ENCODE measurements around the gene EHD1.

Gene EHD1

GRCh38 chr11:64871492-64871891, 6.9 kb downstream of the EHD1 start:
- no peak for DNase-seq

DNA sequence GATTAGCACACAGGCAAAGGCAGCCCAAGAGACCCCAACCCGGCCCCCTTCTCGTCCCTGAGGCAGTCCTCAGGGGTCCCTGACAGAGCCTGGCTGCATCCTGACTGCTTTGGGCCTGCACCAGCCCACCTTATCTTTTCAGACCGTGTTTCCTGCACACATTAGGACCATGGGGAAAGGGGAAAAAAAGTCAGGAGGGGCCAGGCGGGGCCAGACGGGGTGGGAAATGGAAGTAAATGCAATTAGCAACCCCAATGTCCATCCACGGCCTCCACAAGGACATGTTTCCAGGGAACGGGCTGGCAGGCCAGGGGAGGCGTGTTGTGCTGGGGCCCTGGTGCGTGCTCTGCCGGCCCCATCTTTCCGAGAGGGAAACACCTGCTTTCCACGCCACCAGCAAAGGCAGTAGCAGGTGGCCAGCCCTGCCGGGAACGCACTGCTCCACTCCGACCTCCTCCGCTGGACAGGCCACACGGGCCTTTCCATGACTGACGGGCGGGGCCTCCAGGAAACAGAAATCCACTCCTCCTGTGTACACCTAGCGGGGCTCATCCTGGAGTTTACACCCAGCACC, 7.4 kb downstream of the EHD1 start:
- no peak for DNase-seq

DNA sequence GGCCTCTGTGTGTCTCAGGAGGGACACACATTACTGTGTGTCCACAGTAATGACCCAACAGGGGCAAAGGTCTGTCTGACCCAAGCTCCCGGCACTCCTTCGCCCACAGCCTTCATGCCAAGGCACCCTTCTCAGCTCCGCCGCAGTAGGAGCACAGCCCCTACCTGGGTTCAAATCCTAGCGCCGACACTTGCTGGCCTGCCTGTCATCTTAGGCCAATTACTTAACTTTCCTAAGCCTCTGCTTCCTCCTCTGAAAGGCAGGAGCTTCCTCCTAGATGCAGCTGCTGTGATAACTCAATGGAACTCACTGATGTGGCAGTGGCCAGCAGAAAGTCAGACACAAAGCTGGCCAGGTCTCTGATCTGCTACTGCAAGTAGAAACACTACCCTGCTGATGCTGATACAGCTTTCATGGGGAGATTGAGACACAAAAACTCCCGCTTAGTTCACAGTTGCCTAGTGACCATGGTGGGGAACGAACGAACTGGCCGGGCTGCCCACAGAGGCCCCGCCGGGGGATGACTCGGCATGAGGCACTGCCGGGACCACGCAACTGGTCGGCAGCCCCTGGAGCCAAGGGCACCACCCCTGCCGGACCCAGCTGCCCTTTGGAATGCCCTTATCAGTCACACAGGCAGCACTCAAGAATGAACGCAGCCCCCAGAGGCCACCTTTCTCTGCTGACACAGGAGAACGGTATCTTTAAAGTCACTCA, 8.1 kb downstream of the EHD1 start:
- DNase-seq, result no peak

- DNase-seq, result no peak
Measured at GRCh38 chr11:64869571-64870175, 8.7 kb downstream of the EHD1 start.

DNA sequence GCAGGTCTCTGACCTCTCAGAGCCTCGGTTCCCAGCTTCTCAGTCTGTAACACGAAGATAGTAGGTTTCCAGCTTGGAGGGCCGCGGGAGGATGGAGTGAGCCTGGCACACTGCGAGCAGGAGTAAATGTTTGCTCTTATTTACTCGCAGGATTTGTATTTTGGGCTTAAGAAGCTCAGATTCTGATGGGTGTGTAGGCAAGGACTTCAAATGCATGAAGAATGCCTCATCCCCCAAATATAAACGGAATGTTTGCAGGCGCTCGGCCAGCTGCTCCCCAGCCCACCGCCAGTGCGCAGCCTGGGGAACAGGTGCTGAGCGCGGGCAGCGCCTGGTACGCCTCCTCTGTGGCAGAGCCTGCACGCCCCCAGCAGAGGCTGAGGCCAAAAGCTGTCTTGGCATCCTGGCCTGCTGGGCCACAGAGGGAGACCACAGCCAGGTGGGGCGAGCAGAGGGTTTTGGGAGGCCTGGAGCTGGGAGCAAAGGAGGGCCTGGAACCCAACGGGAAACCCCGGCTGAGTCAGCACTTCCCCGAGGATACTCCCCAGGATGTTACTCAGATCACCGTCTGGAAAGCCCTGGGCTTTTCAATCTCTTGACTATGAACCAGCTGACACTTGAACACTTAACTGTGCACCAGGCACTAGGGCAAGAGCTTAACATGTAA, 9.4 kb downstream of the EHD1 start:
- no peak for DNase-seq

DNA sequence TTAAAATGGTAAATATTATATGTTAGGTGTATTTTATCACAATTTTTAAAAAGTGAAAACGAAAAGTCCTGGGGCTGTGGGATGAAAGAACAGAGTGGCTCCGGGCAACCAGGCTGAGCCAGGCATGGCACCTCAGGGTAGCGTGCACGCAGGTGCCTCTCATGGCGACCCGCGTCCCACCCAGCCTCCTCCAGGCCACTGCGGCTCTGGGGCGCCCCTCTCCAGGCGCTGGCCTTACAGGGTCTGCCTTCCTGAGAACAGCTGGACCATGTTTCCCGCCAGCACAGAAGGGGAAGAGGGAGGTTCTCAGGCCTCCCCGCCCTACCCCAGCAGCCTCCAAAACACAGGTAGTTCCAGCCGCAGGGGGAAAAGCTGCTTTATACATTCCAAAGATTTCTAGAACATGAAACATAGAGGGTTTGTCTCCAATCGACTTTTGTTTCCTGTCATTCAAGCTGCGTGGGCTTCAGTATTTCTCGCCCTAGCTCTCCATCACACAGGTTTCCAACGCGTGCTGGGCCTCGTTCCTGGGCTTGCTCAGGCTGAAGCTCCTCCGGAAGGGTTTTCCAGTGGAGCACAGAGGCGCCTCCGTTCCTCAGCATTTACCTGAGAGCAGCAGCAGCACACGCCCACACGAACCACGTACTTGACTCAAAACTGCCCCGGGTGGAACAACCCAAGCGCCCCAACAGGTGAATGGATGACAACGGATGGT, 10.5 kb downstream of the EHD1 start:
- no peak for DNase-seq

GRCh38 chr11:64866173-64866491, 12.3 kb downstream of the EHD1 start:
- DNase-seq, result no peak

GRCh38 chr11:64865286-64866172, 12.9 kb downstream of the EHD1 start:
- no peak for DNase-seq

- DNase-seq, result no peak
Measured at GRCh38 chr11:64864473-64865285, 13.7 kb downstream of the EHD1 start.

- no peak for DNase-seq
Measured at GRCh38 chr11:64864135-64864472, 14.3 kb downstream of the EHD1 start.

GRCh38 chr11:64863391-64864060, 14.9 kb downstream of the EHD1 start:
- DNase-seq, result no peak

DNA sequence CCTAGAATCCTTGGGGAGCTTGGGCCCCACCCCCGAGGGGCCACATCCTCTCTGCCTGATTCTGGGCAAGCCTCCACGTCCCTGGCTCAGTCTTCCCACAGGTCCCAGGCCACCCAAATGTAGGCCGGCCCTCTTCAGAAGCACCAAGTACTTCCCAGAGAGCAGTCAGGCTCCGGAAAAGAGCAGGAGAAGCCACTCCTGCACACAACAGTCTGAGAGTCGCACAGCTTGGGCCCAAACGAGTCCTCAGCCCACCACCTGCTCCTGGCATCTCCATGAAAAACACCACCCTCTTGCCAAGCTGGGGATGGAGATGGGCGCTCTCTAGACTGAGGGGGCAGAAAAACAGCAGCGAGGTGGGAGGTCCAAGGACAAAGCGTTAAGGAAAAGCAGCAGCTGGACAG, 15.4 kb downstream of the EHD1 start:
- DNase-seq, result no peak

DNA sequence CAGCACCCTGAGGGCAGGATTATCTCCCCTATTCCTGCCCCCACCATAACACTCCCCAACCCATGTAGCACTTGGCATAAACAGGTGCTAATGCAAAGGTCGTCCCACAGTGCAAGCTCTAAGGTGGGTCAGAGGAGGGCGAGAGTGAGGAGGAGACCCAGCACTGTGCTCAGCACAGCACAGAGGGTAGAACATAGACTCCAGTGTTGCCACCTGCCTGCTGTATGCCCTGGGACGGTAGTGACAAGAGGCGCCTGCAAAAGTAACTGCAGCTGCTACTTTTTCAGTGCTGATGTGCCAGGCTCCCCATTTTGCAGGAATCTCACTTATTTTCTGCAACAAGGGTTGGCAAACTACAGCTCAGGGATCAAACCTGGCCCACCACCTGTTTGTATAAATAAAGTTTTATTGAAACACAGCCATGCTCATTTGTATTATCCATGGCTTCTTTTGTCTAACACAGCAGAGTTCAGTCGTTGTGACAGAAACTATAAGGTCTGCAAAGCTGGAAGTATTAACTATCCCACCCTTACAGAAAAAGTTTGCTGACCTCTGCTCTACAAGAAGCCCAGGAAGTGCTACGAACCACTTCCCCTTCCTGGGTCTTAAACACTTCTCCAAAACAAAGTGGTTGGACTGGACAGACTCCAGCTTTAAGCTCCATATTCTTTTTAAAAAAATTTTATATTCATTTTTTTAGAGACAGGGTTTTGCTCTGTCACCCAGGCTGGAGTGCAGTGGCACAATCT, 17.0 kb downstream of the EHD1 start:
- DNase-seq, result no peak

GRCh38 chr11:64859542-64860414, 18.6 kb downstream of the EHD1 start:
- DNase-seq, result no peak

DNA sequence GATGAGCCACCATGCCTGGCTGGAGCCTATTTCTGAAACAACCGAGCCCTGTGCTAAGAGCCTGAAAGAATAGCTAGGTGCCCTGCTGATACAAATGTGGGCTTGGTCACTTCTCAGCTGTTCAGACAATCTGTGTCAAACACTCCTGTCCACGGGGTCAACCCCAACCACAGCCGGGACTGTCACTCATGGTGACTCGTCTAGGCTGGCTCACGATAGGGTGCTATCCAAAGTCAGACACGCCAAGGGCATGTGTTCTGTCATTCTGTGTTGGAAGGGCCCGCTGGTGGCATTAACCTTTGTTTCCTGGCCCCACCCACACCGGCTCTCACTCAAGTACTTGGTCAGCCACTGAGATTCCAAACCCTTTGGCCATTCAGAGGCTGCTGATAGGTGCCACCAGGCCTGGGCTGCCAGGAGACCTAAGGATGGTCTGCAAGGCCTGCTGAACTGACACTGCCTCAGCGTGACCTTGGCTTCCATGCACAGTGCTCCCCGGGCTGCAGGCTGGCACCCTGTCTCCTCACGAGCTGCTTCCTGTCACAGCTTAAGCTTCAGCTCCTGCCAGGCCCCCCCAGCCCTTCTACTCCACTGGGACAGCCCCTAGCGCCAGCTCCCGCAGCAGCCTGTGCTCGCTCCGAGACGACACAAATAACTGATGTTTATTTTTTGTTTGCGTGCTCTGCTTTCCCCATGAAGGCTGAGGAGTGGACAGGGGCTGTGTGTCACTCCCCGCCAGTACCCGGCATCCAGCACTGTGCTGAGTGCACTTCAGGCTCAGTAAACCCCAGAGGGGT, 19.8 kb downstream of the EHD1 start:
- no peak for DNase-seq

GRCh38 chr11:64857485-64857884, 20.9 kb downstream of the EHD1 start:
- DNase-seq, result no peak

- DNase-seq, result no peak
Measured at GRCh38 chr11:64856382-64857227, 21.8 kb downstream of the EHD1 start.

Measured in NCI-H1436 treated with DMSO at 0.1 percent for 48 hours (cell line).